ENCODE measurements around the gene MRPL3. TPM values are rescaled to one million over a fixed set of nuclear protein-coding genes. Genes with fewer than 3 reads are reported as not detected.

The MRPL3 gene
- total and polyA plus RNA-seq, 2 donors (not counting 3 experiments of a cell fraction or from before 2014, with no cell fraction given), result 49.6 to 68.2 TPM

- H3K9ac ChIP-seq (replicated peaks; ENCODE audit: extremely low read depth, insufficient read depth, low read length), result no peak overlapping the region
- no peak overlapping the region for H3K4me2 ChIP-seq (ENCODE audit: insufficient read depth, low read length)
- no TSS peak for BruUV-seq (replicated peaks)
- H3K9me3 ChIP-seq (replicated peaks; ENCODE audit: control insufficient read depth, insufficient read depth, low read length), result no peaks in the 10 kb centered on the region
- TF ChIP-seq POLR2AphosphoS5 (IDR thresholded peaks at IDR 0.05; ENCODE audit: insufficient read depth, low read depth, low read length) (no peak), MYC (IDR thresholded peaks at IDR 0.05; ENCODE audit: low read depth, low read length) (no peak)
- no peak for FAIRE-seq
- no peak overlapping the region for H3K27ac ChIP-seq (ENCODE audit: insufficient read depth, low read depth, low read length)
- H2AFZ ChIP-seq (ENCODE audit: low read depth, low read length), result no peak overlapping the region
- peaks cover 0 to 10% of the 10 kb centered on the region in 2 experiments for H3K36me3 ChIP-seq (ENCODE audit: control insufficient read depth in 2 of 2, extremely low read depth in 1 of 2, insufficient read depth in 2 of 2, low read length in 2 of 2)
- H3K27me3 ChIP-seq (ENCODE audit: control insufficient read depth in 2 of 2, insufficient read depth in 2 of 2, low read length in 2 of 2), result no peaks in the 10 kb centered on the region
- H4K20me1 ChIP-seq (replicated peaks; ENCODE audit: control insufficient read depth, extremely low read depth, insufficient read depth, low read length), result peaks cover 2% of the 10 kb centered on the region
- dilution Hi-C loops (cut with MboI; ENCODE audit: extremely low pct_ligation_motif_present, low sequenced_read_pairs) (no loop called here), intact Hi-C loops (cut with micrococcal nuclease) (no loop called here)
- H3K4me3 ChIP-seq (replicated peaks in 1 of 3; ENCODE audit: insufficient read depth in 1 of 3, low read depth in 1 of 3, low read length in 3 of 3), result no peak overlapping the region
- CTCF ChIA-PET, result no interaction called here
- no peaks in the 10 kb centered on the region for H3K9me1 ChIP-seq (replicated peaks; ENCODE audit: control insufficient read depth, extremely low read depth, insufficient read depth, low read length)
- H3K4me1 ChIP-seq (ENCODE audit: control insufficient read depth, extremely low read depth, insufficient read depth, low read length), result no peaks in the 10 kb centered on the region
- H3K79me2 ChIP-seq (ENCODE audit: control insufficient read depth, insufficient read depth, low read length), result peaks cover 17% of the 10 kb centered on the region
- no peak for DNase-seq (ENCODE audit: low read depth, low spot score)
- POLR2A ChIA-PET, result no interaction called here
These were observed 28.7 kb downstream of the MRPL3 start for GRCh38 chr3:131474115-131474514.

DNA sequence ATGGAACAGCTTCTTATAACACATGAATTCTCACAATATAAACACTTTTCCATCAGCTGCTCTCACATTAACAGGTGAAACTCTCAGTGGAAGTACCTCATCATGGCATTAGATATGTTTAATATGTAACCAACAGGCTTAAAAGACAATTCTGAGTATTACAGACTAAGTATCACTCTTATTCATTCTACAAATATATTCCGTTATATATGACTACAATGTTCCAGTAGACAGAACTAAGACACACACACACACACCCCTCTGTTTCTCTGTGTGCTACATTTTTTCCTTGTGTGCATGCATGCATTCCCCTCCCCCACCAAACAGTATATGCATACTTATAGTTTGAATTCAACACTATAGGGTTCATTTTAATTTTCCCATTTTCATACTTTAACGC, 32.4 kb downstream of the MRPL3 start:
- H4K20me1 ChIP-seq (replicated peaks; ENCODE audit: control insufficient read depth, extremely low read depth, insufficient read depth, low read length), result peaks cover 2% of the 10 kb centered on the region
- H3K36me3 ChIP-seq (ENCODE audit: control insufficient read depth in 2 of 2, extremely low read depth in 1 of 2, insufficient read depth in 2 of 2, low read length in 2 of 2), result peaks cover 0 to 15% of the 10 kb centered on the region in 2 experiments
- no peaks in the 10 kb centered on the region for H3K9me3 ChIP-seq (replicated peaks; ENCODE audit: control insufficient read depth, insufficient read depth, low read length)
- H3K9me1 ChIP-seq (replicated peaks; ENCODE audit: control insufficient read depth, extremely low read depth, insufficient read depth, low read length), result no peaks in the 10 kb centered on the region
- no TSS peak for BruUV-seq (replicated peaks)
- intact Hi-C loops (cut with micrococcal nuclease), result no loop called here
- no peak overlapping the region for H3K4me2 ChIP-seq (ENCODE audit: insufficient read depth, low read length)
- H3K79me2 ChIP-seq (ENCODE audit: control insufficient read depth, insufficient read depth, low read length), result peaks cover 12% of the 10 kb centered on the region
- H3K4me3 ChIP-seq (replicated peaks in 1 of 3; ENCODE audit: insufficient read depth in 1 of 3, low read depth in 1 of 3, low read length in 3 of 3), result no peak overlapping the region
- TF ChIP-seq, protein P1, sequence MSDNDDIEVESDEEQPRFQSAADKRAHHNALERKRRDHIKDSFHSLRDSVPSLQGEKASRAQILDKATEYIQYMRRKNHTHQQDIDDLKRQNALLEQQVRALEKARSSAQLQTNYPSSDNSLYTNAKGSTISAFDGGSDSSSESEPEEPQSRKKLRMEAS (IDR thresholded peaks at IDR 0.05; ENCODE audit: insufficient read depth, insufficient read length), result no peak
- H3K9ac ChIP-seq (replicated peaks; ENCODE audit: extremely low read depth, insufficient read depth, low read length), result no peak overlapping the region
- ChIA-PET POLR2A (no interaction called here), CTCF (no interaction called here)
- no peaks in the 10 kb centered on the region for H3K27me3 ChIP-seq (ENCODE audit: control insufficient read depth in 2 of 2, insufficient read depth in 2 of 2, low read length in 2 of 2)
- FAIRE-seq, result no peak
- H3K4me1 ChIP-seq (ENCODE audit: control insufficient read depth, extremely low read depth, insufficient read depth, low read length), result no peaks in the 10 kb centered on the region
- dilution Hi-C loops (cut with MboI; ENCODE audit: extremely low pct_ligation_motif_present, low sequenced_read_pairs), result no loop called here
- no peak for DNase-seq (ENCODE audit: low read depth, low spot score)
- no peak overlapping the region for H3K27ac ChIP-seq (ENCODE audit: insufficient read depth, low read depth, low read length)
- no peak overlapping the region for H2AFZ ChIP-seq (ENCODE audit: low read depth, low read length)
